GM12874 (cell line): ENCODE results near the gene YY1.

Experiments used
- CTCF ChIP-seq: IDR thresholded peaks from 2 replicates; pipeline ENCODE4 v1.5.1; 2011; ENCODE audit warnings: low read depth, mild to moderate bottlenecking, control low read depth, low read length, moderate library complexity; ENCODE audit not compliant: insufficient read depth

The YY1 gene

GRCh38 chr14:100317912-100318808 is 79.2 kb downstream of the YY1 start:
- peak; percentile 91 for TF ChIP-seq CTCF

GRCh38 chr14:100320157-100320856 is 81.4 kb downstream of the YY1 start:
- no peak for TF ChIP-seq CTCF

DNA sequence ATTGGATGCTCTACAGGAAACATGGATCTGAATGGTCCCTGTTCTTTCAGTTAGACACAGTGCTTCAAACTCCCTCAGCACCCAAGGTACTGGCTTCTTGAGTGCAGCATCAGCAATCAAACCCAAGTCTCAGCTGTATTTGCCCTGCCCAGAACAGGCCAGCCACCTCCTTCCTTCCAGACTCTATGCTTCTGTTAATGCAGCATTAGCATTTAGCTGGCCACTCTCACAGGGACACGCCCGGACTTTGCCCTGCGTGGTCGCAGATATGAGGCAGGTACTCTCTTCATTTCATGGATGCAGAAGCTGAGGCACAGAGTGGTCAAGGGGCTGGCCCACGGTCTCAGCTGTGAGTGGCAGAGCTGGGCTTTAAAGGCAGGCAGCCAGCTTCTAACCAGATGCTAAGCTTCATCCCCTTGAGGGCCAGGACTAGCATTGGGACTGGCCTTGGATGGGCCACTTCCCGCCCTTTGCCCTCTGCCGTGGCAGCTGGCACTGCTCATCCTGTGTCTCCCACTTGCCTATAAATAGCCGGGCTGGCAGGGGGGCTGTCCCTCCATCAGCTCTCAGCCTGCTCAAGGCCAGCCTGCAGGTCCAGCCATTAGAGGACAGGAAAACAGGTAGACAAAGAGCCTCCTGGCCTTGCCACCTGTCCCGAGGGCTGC is 82.7 kb downstream of the YY1 start:
- no peak for TF ChIP-seq CTCF

DNA sequence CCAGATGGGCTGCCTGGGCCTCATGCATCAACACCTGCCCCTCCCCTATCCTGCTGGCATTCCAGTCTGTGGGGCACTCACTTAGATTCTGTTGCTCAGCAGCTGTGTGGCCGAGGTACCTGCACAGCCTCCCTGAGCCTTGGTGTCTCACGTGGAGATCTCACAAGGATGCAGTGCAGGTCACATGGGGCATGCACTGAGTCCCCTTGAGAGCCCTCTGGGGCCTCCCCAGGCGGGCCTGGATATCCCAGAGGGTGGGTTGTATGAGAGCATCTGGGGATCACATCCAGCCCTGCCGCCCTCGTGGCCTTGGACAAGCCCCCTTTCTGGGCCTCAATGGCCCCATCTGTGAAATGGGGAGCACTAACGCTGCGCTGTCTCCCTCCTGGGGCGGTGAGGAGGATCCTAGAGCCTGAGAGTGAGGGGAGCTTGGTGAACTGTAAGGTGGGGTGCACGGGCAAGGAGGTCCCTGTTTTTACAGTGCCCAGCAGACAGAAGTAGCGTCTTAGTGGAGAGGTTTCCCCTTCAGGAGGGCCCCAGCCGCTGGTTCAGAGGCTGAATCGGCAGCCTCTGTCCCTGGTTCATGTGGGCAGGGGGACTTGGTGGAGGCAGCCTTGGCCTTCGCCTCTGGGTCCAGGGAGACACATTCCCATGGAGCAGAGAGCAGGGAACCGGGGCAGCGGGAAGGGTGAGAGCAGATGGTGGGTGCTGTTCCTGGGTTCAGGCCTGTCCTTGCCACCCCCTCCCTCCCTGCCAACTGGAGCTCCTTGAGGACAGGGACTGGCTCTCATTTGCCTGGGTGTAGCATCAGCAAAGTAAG is 83.4 kb downstream of the YY1 start:
- TF ChIP-seq CTCF: no peak

DNA sequence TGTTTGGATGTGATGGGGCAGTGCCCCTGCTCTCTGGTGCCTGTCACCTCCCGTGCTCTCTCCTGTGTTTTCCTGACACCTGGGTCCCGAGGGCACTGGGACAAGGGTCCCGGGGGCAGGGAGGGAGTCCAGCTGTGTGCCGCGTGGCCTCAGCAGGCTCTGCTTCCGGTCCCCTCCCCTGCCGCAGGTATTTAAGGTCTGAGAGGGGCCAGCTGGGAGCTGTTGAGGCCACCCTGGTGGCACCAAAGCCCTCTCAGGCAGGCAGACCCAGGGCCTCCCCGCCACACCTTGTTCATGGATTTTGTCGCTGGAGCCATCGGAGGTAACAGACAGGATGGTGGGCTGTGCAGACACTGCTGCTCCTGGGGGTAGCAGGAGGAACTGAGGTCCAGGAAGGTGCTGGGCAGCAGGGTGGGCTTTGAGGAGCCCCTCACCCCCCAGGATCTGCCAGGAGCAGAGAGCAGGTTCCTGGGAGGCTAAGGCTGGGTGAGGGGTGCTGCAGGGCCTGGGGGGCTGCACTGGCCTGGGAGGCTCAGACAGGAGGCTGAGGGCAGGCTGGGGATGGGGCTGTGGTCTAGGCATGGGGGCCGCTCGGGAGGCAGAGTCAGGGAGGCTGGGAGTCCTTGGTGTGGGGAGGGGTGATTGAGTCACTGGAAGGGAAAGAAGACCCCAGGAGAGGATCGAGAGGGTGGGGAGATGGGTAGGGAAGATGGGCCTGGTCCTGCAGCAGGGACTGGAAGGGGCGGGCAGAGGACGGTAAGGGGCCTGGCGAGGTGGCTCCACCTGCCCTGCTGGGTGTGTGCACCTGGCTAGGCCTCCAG is 84.4 kb downstream of the YY1 start, which contains the start of gene SLC25A47:
TSS of gene SLC25A47 (plus strand) at position 219 of the 821 bp plus-strand sequence. CDS start at position 295, 76 bp downstream.
- TF ChIP-seq CTCF: no peak

- TF ChIP-seq CTCF: no peak
Observed at GRCh38 chr14:100323942-100324307, 85.0 kb downstream of the YY1 start.
